Neural progenitor cell (in vitro differentiated cells): ENCODE results near the gene NEIL3. TPM values are rescaled to one million over a fixed set of nuclear protein-coding genes. Genes with fewer than 3 reads are reported as not detected.

Source experiments
- DNase-seq: peaks from one replicate; pipeline ENCODE4 v3.0.0-alpha.2; 2016; ENCODE audit warnings: low spot score
- H2AFZ ChIP-seq: fragments of 200-600 bp; sonication (generic); replicated peaks from 2 replicates; pipeline ENCODE4 v1.6.1; 2016; ENCODE audit warnings: antibody characterized with exemption
- H3F3A ChIP-seq: fragments of 200-600 bp; sonication (generic); 2 replicates; pipeline ENCODE4 v1.6.1; 2016; ENCODE audit warnings: antibody characterized with exemption, low read depth
- H3K27ac ChIP-seq: fragments of 200-600 bp; sonication (generic); 2 replicates; pipeline ENCODE4 v1.5.1; 2016; ENCODE audit warnings: mild to moderate bottlenecking
- H3K27me3 ChIP-seq: fragments of 200-600 bp; sonication (generic); 2 replicates; pipeline ENCODE4 v1.6.1; 2016; ENCODE audit warnings: mild to moderate bottlenecking, moderate library complexity
- H3K36me3 ChIP-seq: fragments of 200-600 bp; sonication (generic); 2 replicates; pipeline ENCODE4 v1.5.1; 2016
- H3K4me1 ChIP-seq: fragments of 200-600 bp; sonication (generic); 2 replicates; pipeline ENCODE4 v1.6.1; 2016; ENCODE audit warnings: mixed run types
- H3K4me2 ChIP-seq: fragments of 200-600 bp; sonication (generic); 2 replicates; pipeline ENCODE4 v1.6.1; 2016
- H3K4me3 ChIP-seq: fragments of 200-600 bp; sonication (generic); 2 replicates; pipeline ENCODE4 v1.5.1; 2016
- H3K79me2 ChIP-seq: fragments of 200-600 bp; sonication (generic); 2 replicates; pipeline ENCODE4 v1.6.1; 2016; ENCODE audit warnings: low read depth
- H3K9ac ChIP-seq: fragments of 200-600 bp; sonication (generic); 2 replicates; pipeline ENCODE4 v1.6.1; 2016
- H3K9me3 ChIP-seq: fragments of 200-600 bp; sonication (generic); 2 replicates; pipeline ENCODE4 v1.5.1; 2016; ENCODE audit warnings: low read depth
- H4K20me1 ChIP-seq: fragments of 200-600 bp; sonication (generic); 2 replicates; pipeline ENCODE4 v1.6.1; 2016; ENCODE audit warnings: low read depth
- H3K27ac Mint-ChIP-seq: 3 replicates; pipeline ENCODE4 v1.8.0; 2021; ENCODE audit warnings: mixed read lengths
- H3K27me3 Mint-ChIP-seq: 2 replicates; pipeline ENCODE4 v1.8.0; 2022; ENCODE audit warnings: low read depth, mild to moderate bottlenecking, inconsistent platforms, moderate library complexity, mixed read lengths; ENCODE audit not compliant: insufficient read depth
- H3K36me3 Mint-ChIP-seq: 3 replicates; pipeline ENCODE4 v1.8.0; 2021; ENCODE audit warnings: mixed read lengths
- H3K4me1 Mint-ChIP-seq: 3 replicates; pipeline ENCODE4 v1.8.0; 2021; ENCODE audit warnings: mixed read lengths
- H3K4me3 Mint-ChIP-seq: 3 replicates; pipeline ENCODE4 v1.8.0; 2021; ENCODE audit warnings: mild to moderate bottlenecking, moderate library complexity, mixed read lengths
- H3K9me3 Mint-ChIP-seq: 3 replicates; pipeline ENCODE4 v1.8.0; 2020; ENCODE audit warnings: mixed read lengths
- EZH2 ChIP-seq: fragments of 200-600 bp; sonication (generic); IDR thresholded peaks from 2 replicates; pipeline ENCODE4 v1.6.1; 2017; ENCODE audit warnings: antibody characterized with exemption, mild to moderate bottlenecking, moderate library complexity
- EZH2phosphoT487 ChIP-seq: fragments of 200-600 bp; sonication (generic); IDR thresholded peaks from 2 replicates; pipeline ENCODE4 v1.6.1; 2017; ENCODE audit warnings: antibody characterized with exemption
- total RNA-seq: library from RNA; depleted of rRNA; stranded (reverse); fragments of >200 nt; gene quantifications from 2 replicates; pipeline ENCODE4 v1.2.3, GENCODE V29; 2015; ENCODE audit warnings: low replicate concordance
- TF ChIP-seq, protein P1 (sequence below): fragments of 200-600 bp; sonication (generic); IDR thresholded peaks from 2 replicates; pipeline ENCODE4 v1.5.1; 2017; ENCODE audit warnings: antibody characterized with exemption, mild to moderate bottlenecking

Gene NEIL3
- total RNA-seq, 1 donor from 2014 or later = 26.3 TPM

DNA sequence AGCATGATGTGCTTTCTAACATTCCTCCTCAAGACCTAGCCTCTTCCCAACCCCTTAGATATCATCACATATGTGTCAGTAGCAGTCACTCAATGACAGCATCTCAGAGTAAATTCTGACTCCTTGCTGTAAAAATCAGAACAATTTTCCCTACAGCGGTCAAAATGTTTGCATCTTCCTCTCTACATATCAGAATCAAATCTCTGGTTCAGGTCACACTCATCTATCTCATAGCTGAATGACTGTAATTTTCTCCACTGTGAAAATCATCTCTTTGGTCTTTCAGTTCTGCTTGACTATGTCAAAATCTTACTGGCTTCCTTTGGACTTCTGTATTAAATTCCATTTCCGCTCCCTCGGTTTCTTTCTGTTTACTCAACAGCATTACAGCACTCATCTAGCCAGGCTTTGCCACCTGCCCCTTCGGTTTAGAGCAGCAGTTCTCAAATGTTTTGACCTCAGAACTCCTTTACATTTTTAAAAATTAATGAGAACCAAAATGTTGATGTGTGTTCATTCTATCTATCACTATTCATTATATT, 75.3 kb downstream of the NEIL3 start:
- no peaks in the 10 kb centered on the region for H3K36me3 ChIP-seq
- no peak overlapping the region for H3K9ac ChIP-seq
- no peaks in the 10 kb centered on the region for H3K27me3 Mint-ChIP-seq
- H3K9me3 Mint-ChIP-seq = peaks cover 3% of the 10 kb centered on the region
- H3K4me1 Mint-ChIP-seq = peaks cover 9% of the 10 kb centered on the region
- no peaks in the 10 kb centered on the region for H3K9me3 ChIP-seq
- peak overlapping the region; percentile 4 for H3K27ac Mint-ChIP-seq
- H3K4me2 ChIP-seq = no peak overlapping the region
- no peaks in the 10 kb centered on the region for H3K36me3 Mint-ChIP-seq
- no peaks in the 10 kb centered on the region for H3F3A ChIP-seq
- H4K20me1 ChIP-seq = no peaks in the 10 kb centered on the region
- TF ChIP-seq EZH2 (no peak), EZH2phosphoT487 (no peak)
- TF ChIP-seq, protein P1, sequence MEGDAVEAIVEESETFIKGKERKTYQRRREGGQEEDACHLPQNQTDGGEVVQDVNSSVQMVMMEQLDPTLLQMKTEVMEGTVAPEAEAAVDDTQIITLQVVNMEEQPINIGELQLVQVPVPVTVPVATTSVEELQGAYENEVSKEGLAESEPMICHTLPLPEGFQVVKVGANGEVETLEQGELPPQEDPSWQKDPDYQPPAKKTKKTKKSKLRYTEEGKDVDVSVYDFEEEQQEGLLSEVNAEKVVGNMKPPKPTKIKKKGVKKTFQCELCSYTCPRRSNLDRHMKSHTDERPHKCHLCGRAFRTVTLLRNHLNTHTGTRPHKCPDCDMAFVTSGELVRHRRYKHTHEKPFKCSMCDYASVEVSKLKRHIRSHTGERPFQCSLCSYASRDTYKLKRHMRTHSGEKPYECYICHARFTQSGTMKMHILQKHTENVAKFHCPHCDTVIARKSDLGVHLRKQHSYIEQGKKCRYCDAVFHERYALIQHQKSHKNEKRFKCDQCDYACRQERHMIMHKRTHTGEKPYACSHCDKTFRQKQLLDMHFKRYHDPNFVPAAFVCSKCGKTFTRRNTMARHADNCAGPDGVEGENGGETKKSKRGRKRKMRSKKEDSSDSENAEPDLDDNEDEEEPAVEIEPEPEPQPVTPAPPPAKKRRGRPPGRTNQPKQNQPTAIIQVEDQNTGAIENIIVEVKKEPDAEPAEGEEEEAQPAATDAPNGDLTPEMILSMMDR = no peak
- no peak overlapping the region for H3K4me3 ChIP-seq
- no peaks in the 10 kb centered on the region for H3K27me3 ChIP-seq
- H3K4me1 ChIP-seq = no peaks in the 10 kb centered on the region
- no peak overlapping the region for H2AFZ ChIP-seq
- no peaks in the 10 kb centered on the region for H3K79me2 ChIP-seq
- no peak overlapping the region for H3K27ac ChIP-seq
- DNase-seq = no peak
- no peak overlapping the region for H3K4me3 Mint-ChIP-seq

DNA sequence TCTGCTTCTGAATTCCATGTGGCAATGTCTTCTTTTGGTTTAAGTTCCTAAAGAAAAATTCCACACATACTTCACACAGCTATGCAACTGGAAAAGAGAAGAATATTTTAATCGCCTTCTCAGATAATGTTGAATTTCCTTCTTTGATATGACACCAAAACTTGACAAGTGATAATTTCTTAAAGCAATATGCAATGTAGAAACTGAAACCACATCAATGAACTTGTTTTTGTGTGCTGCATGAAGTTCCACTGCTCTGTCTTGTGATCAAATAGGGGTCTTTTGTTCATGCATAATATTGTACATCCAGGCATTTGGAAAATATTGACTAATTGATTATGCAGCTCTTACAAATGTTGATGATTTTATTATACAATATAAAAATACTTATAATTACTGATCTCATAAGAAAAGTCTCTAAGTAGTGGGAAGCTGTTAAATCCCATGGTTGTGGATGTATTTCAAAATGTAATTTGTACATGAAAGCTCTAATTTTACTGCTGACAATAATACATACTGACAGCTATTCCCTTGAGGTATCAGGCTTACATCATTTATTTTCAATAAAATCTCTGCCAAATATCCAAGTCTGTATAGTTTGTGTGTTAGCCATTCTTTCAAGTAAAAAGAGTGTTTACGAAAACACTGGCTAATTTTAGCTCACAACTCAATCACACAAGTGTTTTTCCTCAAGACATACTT, 76.1 kb downstream of the NEIL3 start:
- peaks cover 9% of the 10 kb centered on the region for H3K4me1 Mint-ChIP-seq
- Histone ChIP-seq H3K27ac (no peak overlapping the region), H3K27me3 (no peaks in the 10 kb centered on the region), H3K4me1 (no peaks in the 10 kb centered on the region), H3F3A (no peaks in the 10 kb centered on the region), H3K9ac (no peak overlapping the region), H3K36me3 (no peaks in the 10 kb centered on the region), H3K4me3 (no peak overlapping the region), H3K9me3 (no peaks in the 10 kb centered on the region), H4K20me1 (no peaks in the 10 kb centered on the region), H3K79me2 (no peaks in the 10 kb centered on the region), H3K4me2 (no peak overlapping the region), H2AFZ (no peak overlapping the region)
- H3K4me3 Mint-ChIP-seq = no peak overlapping the region
- no peak overlapping the region for H3K27ac Mint-ChIP-seq
- H3K36me3 Mint-ChIP-seq = no peaks in the 10 kb centered on the region
- TF ChIP-seq EZH2 (no peak), EZH2phosphoT487 (no peak)
- TF ChIP-seq, protein P1 = no peak
- DNase-seq = no peak
- H3K27me3 Mint-ChIP-seq = no peaks in the 10 kb centered on the region
- no peaks in the 10 kb centered on the region for H3K9me3 Mint-ChIP-seq

DNA sequence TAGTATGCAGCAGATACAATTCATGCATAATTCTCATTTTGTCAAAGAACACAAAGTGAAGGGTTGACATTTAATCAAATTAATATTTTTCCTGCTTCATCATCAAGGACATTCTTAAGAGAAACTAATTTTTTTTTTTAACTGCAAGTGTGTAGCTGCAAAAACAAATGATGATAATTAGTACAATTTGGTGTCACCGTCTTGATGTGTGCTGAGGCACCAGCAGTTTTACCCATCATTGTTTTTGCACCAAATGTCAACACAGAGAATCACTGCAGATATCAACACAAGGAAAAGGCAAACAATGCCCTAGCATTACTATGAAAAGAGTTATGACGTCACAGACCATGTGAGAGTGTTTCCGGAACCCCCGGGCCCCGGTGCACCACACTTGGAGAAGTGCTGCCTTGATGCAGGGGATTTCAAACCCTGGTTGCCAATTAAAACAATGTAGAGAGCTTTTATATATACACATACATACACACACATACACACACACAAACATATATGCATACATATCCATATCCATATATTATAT, 76.7 kb downstream of the NEIL3 start:
- no peak overlapping the region for H2AFZ ChIP-seq
- H3F3A ChIP-seq = no peaks in the 10 kb centered on the region
- DNase-seq = no peak
- H3K27ac ChIP-seq = no peak overlapping the region
- no peaks in the 10 kb centered on the region for H3K79me2 ChIP-seq
- no peak for TF ChIP-seq EZH2phosphoT487
- no peak for TF ChIP-seq EZH2
- TF ChIP-seq, protein P1 = no peak
- Mint-ChIP-seq H3K9me3 (no peaks in the 10 kb centered on the region), H3K4me1 (peaks cover 9% of the 10 kb centered on the region), H3K27me3 (no peaks in the 10 kb centered on the region), H3K36me3 (no peaks in the 10 kb centered on the region), H3K27ac (no peak overlapping the region), H3K4me3 (no peak overlapping the region)
- no peak overlapping the region for H3K4me2 ChIP-seq
- H3K27me3 ChIP-seq = no peaks in the 10 kb centered on the region
- no peak overlapping the region for H3K9ac ChIP-seq
- H3K4me1 ChIP-seq = no peaks in the 10 kb centered on the region
- H3K36me3 ChIP-seq = no peaks in the 10 kb centered on the region
- H3K9me3 ChIP-seq = no peaks in the 10 kb centered on the region
- H4K20me1 ChIP-seq = no peaks in the 10 kb centered on the region
- H3K4me3 ChIP-seq = no peak overlapping the region
